Measurements from ENCODE around the gene PIK3R1. TPM values are rescaled to one million over a fixed set of nuclear protein-coding genes. Genes with fewer than 3 reads are reported as not detected.

The PIK3R1 gene
- polyA plus RNA-seq, 4 donors: 9.2 to 68.4 (median 20.5) TPM

DNA sequence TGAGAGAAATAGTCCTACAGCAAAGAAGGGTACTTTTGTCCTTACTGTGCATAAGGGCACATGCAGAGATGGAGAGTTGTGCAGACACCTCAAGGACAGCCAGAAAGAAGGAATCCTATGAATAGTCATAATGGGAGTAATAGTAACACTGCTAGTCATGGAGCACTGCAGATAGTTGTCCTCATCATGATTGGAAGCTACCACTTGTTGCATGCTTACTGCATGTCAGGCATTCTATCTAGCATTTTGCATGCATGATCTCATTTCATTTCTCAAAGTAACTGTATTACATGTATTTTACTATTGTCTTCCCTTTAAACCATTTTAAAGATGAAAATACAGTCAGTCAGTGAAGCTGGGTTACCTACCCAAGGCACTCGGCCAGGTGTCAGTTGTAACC, 81.3 kb downstream of the PIK3R1 start:
- peaks cover 3 to 24% (median 15%) of the 10 kb centered on the region in 3 donors for H3K36me3 ChIP-seq (ENCODE audit: control insufficient read depth in 3 of 3, insufficient read depth in 2 of 3, low read depth in 1 of 3, low read length in 3 of 3)

DNA sequence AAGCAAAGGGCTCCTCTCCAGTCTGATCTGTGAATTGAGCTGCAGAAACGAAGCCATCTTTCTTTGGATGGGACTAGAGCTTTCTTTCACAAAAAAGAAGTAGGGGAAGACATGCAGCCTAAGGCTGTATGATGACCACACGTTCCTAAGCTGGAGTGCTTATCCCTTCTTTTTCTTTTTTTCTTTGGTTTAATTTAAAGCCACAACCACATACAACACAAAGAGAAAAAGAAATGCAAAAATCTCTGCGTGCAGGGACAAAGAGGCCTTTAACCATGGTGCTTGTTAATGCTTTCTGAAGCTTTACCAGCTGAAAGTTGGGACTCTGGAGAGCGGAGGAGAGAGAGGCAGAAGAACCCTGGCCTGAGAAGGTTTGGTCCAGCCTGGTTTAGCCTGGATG, 82.1 kb downstream of the PIK3R1 start:
- Histone ChIP-seq H3K9me3 (ENCODE audit: control insufficient read depth in 2 of 2, insufficient read depth in 1 of 2, low read depth in 1 of 2, low read length in 1 of 2) (no peaks in the 10 kb centered on the region), H3K4me1 (ENCODE audit: control insufficient read depth in 3 of 3, insufficient read depth in 2 of 3, low read depth in 1 of 3, low read length in 2 of 3) (peaks cover 0 to 3% (median under 1%) of the 10 kb centered on the region in 3 donors), H3K36me3 (ENCODE audit: control insufficient read depth in 3 of 3, insufficient read depth in 2 of 3, low read depth in 1 of 3, low read length in 3 of 3) (peaks cover 3 to 22% (median 19%) of the 10 kb centered on the region in 3 donors), H3K4me3 (ENCODE audit: low read depth in 1 of 3, low read length in 3 of 3) (no peak overlapping the region), H3K27ac (ENCODE audit: low read depth in 1 of 3, low read length in 2 of 3) (no peak overlapping the region), H3K27me3 (ENCODE audit: control insufficient read depth in 3 of 3, insufficient read depth in 3 of 3, low read length in 3 of 3) (no peaks in the 10 kb centered on the region)
- DNase-seq: no peak
- 77 to 85% (median 84%) methylated on average over 4 of the region's 4 CpGs for WGBS, 3 donors
- no peak for FAIRE-seq

More for the DNA sequence above, 81.3 kb downstream of the PIK3R1 start:
- peaks cover 0 to 3% (median 0%) of the 10 kb centered on the region in 3 donors for H3K4me1 ChIP-seq (ENCODE audit: control insufficient read depth in 3 of 3, insufficient read depth in 2 of 3, low read depth in 1 of 3, low read length in 2 of 3)
- DNase-seq (no peak), FAIRE-seq (no peak)
- WGBS, 3 donors: 70 to 87% (median 86%) methylated on average over 1 of the region's 1 CpG
- H3K4me3 ChIP-seq (ENCODE audit: low read depth in 1 of 3, low read length in 3 of 3): no peak overlapping the region
- no peaks in the 10 kb centered on the region for H3K9me3 ChIP-seq (ENCODE audit: control insufficient read depth in 2 of 2, insufficient read depth in 1 of 2, low read depth in 1 of 2, low read length in 1 of 2)
- no peaks in the 10 kb centered on the region for H3K27me3 ChIP-seq (ENCODE audit: control insufficient read depth in 3 of 3, insufficient read depth in 3 of 3, low read length in 3 of 3)
- H3K27ac ChIP-seq (ENCODE audit: low read depth in 1 of 3, low read length in 2 of 3): no peak overlapping the region

DNA sequence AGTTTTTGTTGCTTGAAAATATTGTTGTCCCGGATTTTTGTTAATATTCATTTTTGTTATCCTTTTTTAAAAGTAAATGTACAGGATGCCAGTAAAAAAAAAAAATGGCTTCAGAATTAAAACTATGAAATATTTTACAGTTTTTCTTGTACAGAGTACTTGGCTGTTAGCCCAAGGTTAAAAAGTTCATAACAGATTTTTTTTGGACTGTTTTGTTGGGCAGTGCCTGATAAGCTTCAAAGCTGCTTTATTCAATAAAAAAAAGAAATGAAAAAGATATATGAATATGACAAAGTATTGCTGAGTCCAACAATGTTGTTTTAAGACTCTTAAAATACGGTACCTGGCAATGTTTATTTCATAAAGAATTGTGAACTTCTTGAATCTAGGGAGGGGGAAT, 82.9 kb downstream of the PIK3R1 start:
- FAIRE-seq (no peak), DNase-seq (no peak)
- Histone ChIP-seq H3K27ac (ENCODE audit: low read depth in 1 of 3, low read length in 2 of 3) (no peak overlapping the region), H3K9me3 (ENCODE audit: control insufficient read depth in 2 of 2, insufficient read depth in 1 of 2, low read depth in 1 of 2, low read length in 1 of 2) (no peaks in the 10 kb centered on the region), H3K27me3 (ENCODE audit: control insufficient read depth in 3 of 3, insufficient read depth in 3 of 3, low read length in 3 of 3) (no peaks in the 10 kb centered on the region), H3K4me1 (ENCODE audit: control insufficient read depth in 3 of 3, insufficient read depth in 2 of 3, low read depth in 1 of 3, low read length in 2 of 3) (peaks cover 3 to 7% (median 4%) of the 10 kb centered on the region in 3 donors), H3K36me3 (ENCODE audit: control insufficient read depth in 3 of 3, insufficient read depth in 2 of 3, low read depth in 1 of 3, low read length in 3 of 3) (peaks cover 3 to 22% (median 19%) of the 10 kb centered on the region in 3 donors), H3K4me3 (ENCODE audit: low read depth in 1 of 3, low read length in 3 of 3) (no peak overlapping the region)
- 76 to 79% (median 79%) methylated on average over 2 of the region's 2 CpGs for WGBS, 3 donors

DNA sequence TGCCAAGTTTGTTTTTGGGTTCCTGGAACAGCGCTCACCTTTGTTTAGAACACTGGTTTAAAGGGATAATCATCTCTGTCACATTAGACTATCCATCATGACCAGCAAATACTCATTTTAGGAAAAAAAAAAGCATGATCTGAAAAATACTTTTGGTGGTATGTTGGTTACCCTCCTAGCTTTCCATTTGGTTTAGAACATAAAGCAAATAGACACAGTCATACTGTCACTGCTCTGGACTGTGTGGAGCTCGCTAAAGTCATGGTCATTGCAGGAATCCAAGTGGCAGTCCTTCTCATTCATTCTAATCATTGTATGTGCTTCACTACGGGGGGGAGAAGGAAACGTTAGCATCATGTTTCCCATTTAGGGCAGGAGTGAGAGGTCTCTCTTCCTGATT, 83.5 kb downstream of the PIK3R1 start:
- no peaks in the 10 kb centered on the region for H3K9me3 ChIP-seq (ENCODE audit: control insufficient read depth in 2 of 2, insufficient read depth in 1 of 2, low read depth in 1 of 2, low read length in 1 of 2)
- H3K27me3 ChIP-seq (ENCODE audit: control insufficient read depth in 3 of 3, insufficient read depth in 3 of 3, low read length in 3 of 3): no peaks in the 10 kb centered on the region
- H3K36me3 ChIP-seq (ENCODE audit: control insufficient read depth in 3 of 3, insufficient read depth in 2 of 3, low read depth in 1 of 3, low read length in 3 of 3): peaks cover 3 to 22% (median 19%) of the 10 kb centered on the region in 3 donors
- FAIRE-seq: no peak
- no peak overlapping the region for H3K27ac ChIP-seq (ENCODE audit: low read depth in 1 of 3, low read length in 2 of 3)
- H3K4me1 ChIP-seq (ENCODE audit: control insufficient read depth in 3 of 3, insufficient read depth in 2 of 3, low read depth in 1 of 3, low read length in 2 of 3): peaks cover 3 to 12% (median 7%) of the 10 kb centered on the region in 3 donors
- WGBS, 3 donors: 59 to 68% (median 64%) methylated on average over 4 of the region's 4 CpGs
- DNase-seq: no peak
- no peak overlapping the region for H3K4me3 ChIP-seq (ENCODE audit: low read depth in 1 of 3, low read length in 3 of 3)

DNA sequence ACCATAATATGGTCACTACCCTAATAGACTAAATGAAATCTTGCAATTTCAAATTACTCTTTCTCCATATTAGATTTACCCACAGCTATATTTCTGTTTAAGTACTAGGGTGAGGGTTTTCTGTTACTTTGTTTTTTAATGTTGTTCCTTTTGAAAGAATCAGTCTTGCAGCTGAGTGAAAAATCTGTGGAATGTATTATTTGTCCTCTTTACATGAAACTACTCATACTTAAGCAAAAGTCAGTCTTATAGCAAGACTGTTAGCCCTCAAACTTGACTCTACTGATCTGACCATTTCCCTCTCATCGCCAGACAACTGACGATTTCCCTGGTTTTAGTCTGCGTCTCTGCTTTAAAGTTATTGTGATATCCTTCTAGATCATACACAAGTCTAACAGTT, 84.0 kb downstream of the PIK3R1 start:
- H3K36me3 ChIP-seq (ENCODE audit: control insufficient read depth in 3 of 3, insufficient read depth in 2 of 3, low read depth in 1 of 3, low read length in 3 of 3): peaks cover 3 to 20% (median 19%) of the 10 kb centered on the region in 3 donors
- no peak for DNase-seq

DNA sequence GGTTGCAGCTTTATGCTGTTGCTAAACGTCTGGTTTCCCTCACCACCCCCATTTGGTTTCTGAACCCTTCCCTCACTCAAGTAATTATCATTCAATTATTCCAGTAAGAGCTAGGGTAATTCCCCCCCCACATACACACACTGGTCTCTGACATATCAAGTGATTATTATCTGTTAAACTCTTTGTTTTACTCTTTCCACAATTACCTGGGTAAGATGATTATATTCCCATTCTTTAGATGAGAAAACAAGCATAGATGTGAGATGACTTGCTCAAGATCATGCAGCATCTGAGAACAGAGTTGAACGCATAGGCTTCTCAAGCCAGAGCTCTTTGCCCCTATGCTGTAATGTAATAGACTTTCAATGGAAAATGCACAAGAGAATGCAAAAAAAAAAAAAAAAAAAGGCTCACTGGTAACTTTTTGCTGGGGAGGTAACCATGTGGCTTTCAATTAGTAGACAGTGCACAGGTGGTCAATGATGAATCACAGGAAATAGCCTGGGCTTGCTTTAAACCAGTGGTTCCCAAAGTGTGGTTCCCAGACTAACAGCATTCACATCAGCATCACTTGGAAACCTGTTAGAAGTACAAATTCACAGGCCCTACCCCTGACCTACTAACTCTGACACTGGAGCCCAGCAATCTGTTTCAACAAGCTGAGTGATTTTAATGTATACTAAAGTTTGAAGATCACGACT, 87.6 kb downstream of the PIK3R1 start:
- no peak for FAIRE-seq

More for the DNA sequence above, 84.0 kb downstream of the PIK3R1 start:
- Histone ChIP-seq H3K9me3 (ENCODE audit: control insufficient read depth in 2 of 2, insufficient read depth in 1 of 2, low read depth in 1 of 2, low read length in 1 of 2) (no peaks in the 10 kb centered on the region), H3K4me3 (ENCODE audit: low read depth in 1 of 3, low read length in 3 of 3) (no peak overlapping the region), H3K27ac (ENCODE audit: low read depth in 1 of 3, low read length in 2 of 3) (no peak overlapping the region), H3K4me1 (ENCODE audit: control insufficient read depth in 3 of 3, insufficient read depth in 2 of 3, low read depth in 1 of 3, low read length in 2 of 3) (peaks cover 3 to 13% (median 8%) of the 10 kb centered on the region in 3 donors), H3K27me3 (ENCODE audit: control insufficient read depth in 3 of 3, insufficient read depth in 3 of 3, low read length in 3 of 3) (no peaks in the 10 kb centered on the region)
- WGBS, 3 donors: 88 to 93% (median 93%) methylated on average over 3 of the region's 3 CpGs
- no peak for FAIRE-seq

DNA sequence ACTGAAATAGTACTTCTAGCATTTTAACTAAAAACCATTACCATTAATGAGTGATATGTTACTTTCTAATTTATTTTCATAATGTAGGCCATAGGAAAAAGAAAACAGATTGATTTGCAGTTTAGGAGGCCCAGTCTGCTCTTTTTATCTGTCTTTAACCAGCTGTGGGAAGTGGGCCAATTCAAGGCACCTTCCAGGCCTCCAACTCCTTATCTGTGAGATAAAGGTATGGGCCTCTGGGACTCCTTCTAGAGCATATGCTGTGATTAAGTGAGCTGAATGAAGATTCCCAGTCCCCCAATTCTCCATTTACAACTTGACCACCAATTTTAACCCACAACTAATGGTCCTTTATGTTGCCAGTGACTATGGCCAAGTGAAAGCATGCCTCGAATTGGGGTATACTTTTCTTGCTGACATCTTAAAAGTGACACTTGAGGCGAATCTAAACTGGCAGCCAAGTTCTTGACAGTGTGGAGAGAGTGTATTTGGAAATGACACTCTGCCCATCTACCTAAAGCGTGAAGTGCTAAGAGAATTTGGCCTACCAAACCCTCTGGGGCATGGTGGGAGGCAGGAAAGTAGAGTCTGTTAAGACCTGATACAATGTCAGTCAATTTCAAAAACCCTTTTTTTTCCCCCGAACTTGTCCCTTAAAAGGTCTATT, 88.3 kb downstream of the PIK3R1 start:
- no peak overlapping the region for H3K4me3 ChIP-seq (ENCODE audit: low read depth in 1 of 3, low read length in 3 of 3)
- peak overlapping the region in 2 of 3 donors; percentile 3 to 23 for H3K27ac ChIP-seq (ENCODE audit: low read depth in 1 of 3, low read length in 2 of 3)
- peaks cover 0 to 6% (median 3%) of the 10 kb centered on the region in 3 donors for H3K36me3 ChIP-seq (ENCODE audit: control insufficient read depth in 3 of 3, insufficient read depth in 2 of 3, low read depth in 1 of 3, low read length in 3 of 3)
- FAIRE-seq (no peak), DNase-seq (peak; percentile 53 to 62)
- peaks cover 3 to 13% (median 8%) of the 10 kb centered on the region in 3 donors for H3K4me1 ChIP-seq (ENCODE audit: control insufficient read depth in 3 of 3, insufficient read depth in 2 of 3, low read depth in 1 of 3, low read length in 2 of 3)
- H3K9me3 ChIP-seq (ENCODE audit: control insufficient read depth in 2 of 2, insufficient read depth in 1 of 2, low read depth in 1 of 2, low read length in 1 of 2): no peaks in the 10 kb centered on the region
- no peaks in the 10 kb centered on the region for H3K27me3 ChIP-seq (ENCODE audit: control insufficient read depth in 3 of 3, insufficient read depth in 3 of 3, low read length in 3 of 3)
- WGBS, 3 donors: 42 to 64% (median 46%) methylated on average over 4 of the region's 4 CpGs

More for the DNA sequence above, 87.6 kb downstream of the PIK3R1 start:
- no peaks in the 10 kb centered on the region for H3K9me3 ChIP-seq (ENCODE audit: control insufficient read depth in 2 of 2, insufficient read depth in 1 of 2, low read depth in 1 of 2, low read length in 1 of 2)
- 25 to 47% (median 35%) methylated on average over 3 of the region's 3 CpGs for WGBS, 3 donors
- no peaks in the 10 kb centered on the region for H3K27me3 ChIP-seq (ENCODE audit: control insufficient read depth in 3 of 3, insufficient read depth in 3 of 3, low read length in 3 of 3)
- H3K4me1 ChIP-seq (ENCODE audit: control insufficient read depth in 3 of 3, insufficient read depth in 2 of 3, low read depth in 1 of 3, low read length in 2 of 3): peaks cover 3 to 13% (median 8%) of the 10 kb centered on the region in 3 donors
- no peak overlapping the region for H3K4me3 ChIP-seq (ENCODE audit: low read depth in 1 of 3, low read length in 3 of 3)
- peaks cover 0 to 6% (median 3%) of the 10 kb centered on the region in 3 donors for H3K36me3 ChIP-seq (ENCODE audit: control insufficient read depth in 3 of 3, insufficient read depth in 2 of 3, low read depth in 1 of 3, low read length in 3 of 3)
- DNase-seq: no peak
- peak overlapping the region in 1 of 3 donors; percentile 3 for H3K27ac ChIP-seq (ENCODE audit: low read depth in 1 of 3, low read length in 2 of 3)

DNA sequence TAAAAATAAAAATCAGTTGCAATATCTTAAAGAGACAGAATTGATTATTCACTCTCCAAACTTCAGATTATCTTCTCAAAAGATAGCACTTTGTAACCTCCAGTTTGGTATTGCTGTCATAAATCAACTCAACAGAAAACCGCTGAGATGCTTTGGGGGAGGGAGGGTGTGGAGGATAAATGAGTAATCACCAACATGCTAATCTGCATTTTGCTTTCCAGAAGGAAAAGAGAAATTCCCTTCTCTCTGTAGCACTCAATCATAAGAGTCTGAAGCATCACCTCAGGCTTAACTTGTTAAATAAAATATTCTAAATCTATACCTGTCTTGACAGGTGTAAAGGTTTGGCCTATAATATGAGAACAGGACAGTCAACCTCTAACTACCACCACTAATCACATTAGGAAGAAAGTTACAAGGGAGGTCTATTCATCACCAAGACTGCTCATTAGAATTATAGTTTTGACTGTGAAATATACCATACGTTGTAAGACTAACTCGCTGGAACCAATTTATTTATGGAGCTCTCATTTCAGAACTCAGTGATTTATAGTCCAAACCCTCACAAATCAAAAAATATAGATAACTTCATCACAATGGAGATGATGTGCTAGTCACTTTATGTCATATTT, 89.0 kb downstream of the PIK3R1 start:
- H3K27ac ChIP-seq (ENCODE audit: low read depth in 1 of 3, low read length in 2 of 3): no peak overlapping the region
- H3K36me3 ChIP-seq (ENCODE audit: control insufficient read depth in 3 of 3, insufficient read depth in 2 of 3, low read depth in 1 of 3, low read length in 3 of 3): peaks cover 0 to 6% (median 0%) of the 10 kb centered on the region in 3 donors
- no peaks in the 10 kb centered on the region for H3K9me3 ChIP-seq (ENCODE audit: control insufficient read depth in 2 of 2, insufficient read depth in 1 of 2, low read depth in 1 of 2, low read length in 1 of 2)
- no peaks in the 10 kb centered on the region for H3K27me3 ChIP-seq (ENCODE audit: control insufficient read depth in 3 of 3, insufficient read depth in 3 of 3, low read length in 3 of 3)
- 50 to 63% (median 56%) methylated on average over 3 of the region's 3 CpGs for WGBS, 3 donors
- peaks cover 3 to 13% (median 8%) of the 10 kb centered on the region in 3 donors for H3K4me1 ChIP-seq (ENCODE audit: control insufficient read depth in 3 of 3, insufficient read depth in 2 of 3, low read depth in 1 of 3, low read length in 2 of 3)
- H3K4me3 ChIP-seq (ENCODE audit: low read depth in 1 of 3, low read length in 3 of 3): no peak overlapping the region
- FAIRE-seq: no peak
- peak; percentile 47 to 49 for DNase-seq
